ENCODE results near the gene RPL5.

RPL5 gene

DNA sequence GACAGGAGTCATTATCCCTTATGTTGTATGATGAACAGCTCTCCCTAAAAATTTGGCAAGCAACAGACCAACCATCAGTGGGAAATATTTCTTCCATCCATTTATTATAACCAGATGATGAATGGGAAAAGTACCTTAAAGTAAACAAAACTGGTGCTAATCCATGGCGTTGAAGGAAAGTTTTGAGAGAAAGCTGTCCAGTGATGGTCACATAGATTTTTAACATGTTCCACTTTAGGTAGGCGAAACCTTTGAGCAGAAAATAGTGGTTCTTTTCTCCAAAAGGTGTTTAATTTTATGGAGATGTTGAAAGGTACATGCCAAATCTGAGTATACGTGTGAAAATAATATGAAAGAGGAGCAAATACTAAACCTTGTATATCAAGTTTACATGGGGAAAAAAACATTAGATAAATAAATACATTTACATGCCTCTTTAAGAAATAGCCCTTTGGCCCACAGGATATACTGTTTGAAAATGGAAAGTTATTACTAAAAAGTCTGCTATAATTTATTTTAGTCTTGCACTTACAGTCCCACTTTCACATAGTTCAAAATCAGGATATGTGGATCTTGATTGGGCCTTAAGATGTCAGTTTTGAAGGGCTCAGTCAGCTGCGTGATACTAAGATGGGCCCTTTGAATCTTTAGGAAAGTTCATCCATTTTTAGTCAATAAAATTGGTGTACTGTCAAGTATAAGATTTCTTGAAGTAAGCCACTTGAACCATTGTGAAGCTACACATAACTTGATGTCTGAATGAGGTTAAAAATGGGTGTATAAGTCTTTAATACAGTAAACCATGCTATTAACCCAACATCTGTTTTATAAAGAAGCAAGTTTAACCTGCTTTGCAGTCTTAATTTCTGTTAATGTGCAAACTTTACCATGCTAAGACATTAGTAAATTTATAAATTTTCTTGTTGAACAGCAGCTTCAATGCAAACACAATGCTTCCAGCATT, 10.5 kb downstream of the RPL5 start:
- H3K36me3 ChIP-seq = peaks cover 61 to 78% (median 63%) of the 10 kb centered on the region in 3 donors
- no peak for TF ChIP-seq CTCF (IDR thresholded peaks at IDR 0.05)
- H3K27me3 ChIP-seq = no peaks in the 10 kb centered on the region
- no peaks in the 10 kb centered on the region for H3K9me3 ChIP-seq
- no peak overlapping the region for H3K27ac ChIP-seq
- no peak for DNase-seq
- H3K4me3 ChIP-seq = no peak overlapping the region
- peaks cover 0 to 30% (median 9%) of the 10 kb centered on the region in 4 donors for H3K4me1 ChIP-seq
- intact Hi-C loops (cut with DNase I; ENCODE audit: low total_unique reads) = no loop called here

GRCh38 chr1:92843046-92843423, 11.2 kb downstream of the RPL5 start:
- Histone ChIP-seq H3K4me3 (no peak overlapping the region), H3K9me3 (no peaks in the 10 kb centered on the region), H3K27ac (no peak overlapping the region), H3K36me3 (peaks cover 54 to 71% (median 56%) of the 10 kb centered on the region in 3 donors), H3K27me3 (no peaks in the 10 kb centered on the region), H3K4me1 (peaks cover 0 to 24% (median 7%) of the 10 kb centered on the region in 4 donors)
- no peak for DNase-seq
- intact Hi-C loops (cut with DNase I; ENCODE audit: low total_unique reads) = no loop called here
- no peak for TF ChIP-seq CTCF (IDR thresholded peaks at IDR 0.05)

- intact Hi-C loops (cut with DNase I; ENCODE audit: low total_unique reads) = no loop called here
- Histone ChIP-seq H3K9me3 (no peaks in the 10 kb centered on the region), H3K27me3 (no peaks in the 10 kb centered on the region), H3K27ac (no peak overlapping the region), H3K4me1 (peaks cover 0 to 17% (median 5%) of the 10 kb centered on the region in 4 donors), H3K4me3 (no peak overlapping the region), H3K36me3 (peaks cover 48 to 65% (median 50%) of the 10 kb centered on the region in 3 donors)
- no peak for DNase-seq
- no peak for TF ChIP-seq CTCF (IDR thresholded peaks at IDR 0.05)
These were observed 11.9 kb downstream of the RPL5 start for GRCh38 chr1:92843429-92844352.

DNA sequence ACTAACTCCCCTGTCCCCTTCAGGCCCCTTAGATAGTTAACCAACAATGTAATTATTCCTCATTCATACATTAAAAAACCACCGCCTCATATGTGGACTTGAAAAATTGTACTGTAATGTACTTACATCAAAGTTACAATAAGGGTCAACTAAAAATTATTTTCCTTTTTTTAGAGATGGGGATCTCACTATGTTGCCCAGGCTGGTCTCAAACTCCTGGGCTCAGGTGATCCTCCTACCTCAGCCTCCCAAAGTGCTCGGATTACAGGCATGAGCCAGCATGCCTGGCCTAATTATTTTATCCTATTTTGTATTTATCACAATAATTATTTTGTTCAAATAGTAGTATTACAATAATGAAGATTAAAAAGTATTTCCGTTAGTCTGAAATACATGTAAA, 12.6 kb downstream of the RPL5 start:
- Histone ChIP-seq H3K4me3 (no peak overlapping the region), H3K27ac (no peak overlapping the region), H3K36me3 (peaks cover 44 to 61% (median 49%) of the 10 kb centered on the region in 3 donors), H3K9me3 (no peaks in the 10 kb centered on the region), H3K27me3 (no peaks in the 10 kb centered on the region), H3K4me1 (peaks cover 0 to 10% (median 1%) of the 10 kb centered on the region in 4 donors)
- intact Hi-C loops (cut with DNase I; ENCODE audit: low total_unique reads) = no loop called here
- no peak for TF ChIP-seq CTCF (IDR thresholded peaks at IDR 0.05)
- no peak for DNase-seq

DNA sequence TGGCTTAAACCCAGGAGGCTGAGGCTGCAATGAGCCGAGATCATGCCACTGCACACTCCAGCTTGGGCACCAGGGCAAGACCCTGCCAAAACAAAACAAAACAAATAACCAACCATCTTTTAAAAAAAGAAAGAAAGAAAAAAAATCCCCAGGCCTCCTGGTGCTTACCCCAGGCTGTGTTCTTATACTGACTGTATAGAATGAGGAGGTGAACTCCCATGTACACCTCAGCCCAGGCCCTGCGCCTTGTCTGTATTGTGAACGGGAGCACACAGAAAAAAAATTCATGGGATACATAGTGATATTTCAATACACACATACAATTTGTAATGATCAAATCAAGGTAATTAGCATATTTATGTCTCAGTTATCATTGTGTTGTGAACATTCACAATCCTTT, 14.1 kb downstream of the RPL5 start:
- Histone ChIP-seq H3K4me1 (no peaks in the 10 kb centered on the region), H3K36me3 (peaks cover 40 to 53% (median 45%) of the 10 kb centered on the region in 3 donors), H3K27me3 (no peaks in the 10 kb centered on the region), H3K27ac (no peak overlapping the region), H3K4me3 (no peak overlapping the region), H3K9me3 (no peaks in the 10 kb centered on the region)
- no peak for DNase-seq
- intact Hi-C loops (cut with DNase I; ENCODE audit: low total_unique reads) = no loop called here
- TF ChIP-seq CTCF (IDR thresholded peaks at IDR 0.05) = no peak

Data from tibial artery (tissue), 4 donors.